Effector memory CD8-positive, alpha-beta T cell (primary cell): ENCODE results near the gene BAZ2B.
"Not testable (repeated sequence)": the region's sequence is repeated elsewhere in the genome, so short reads cannot be mapped to it uniquely, and the experiment has no call there.

ENCODE experiments used
- ATAC-seq: fragments of 150-1000 bp; cut with Tn5 transposase; replicated peaks from 2 replicates; pipeline ENCODE4 v1.10.0; 2021; ENCODE audit warnings: mild to moderate bottlenecking, moderate library complexity
- DNase-seq, 3 experiments: peaks; one replicate each; pipeline ENCODE4 v3.0.0; 2021
- H3K27ac Mint-ChIP-seq, 2 donors: one replicate each; pipeline ENCODE4 v1.8.0; 2022; ENCODE audit warnings: mild to moderate bottlenecking in 2 of 2, mixed read lengths in 2 of 2, moderate library complexity in 2 of 2
- H3K27me3 Mint-ChIP-seq, 2 donors: one replicate each; pipeline ENCODE4 v1.8.0; 2022; ENCODE audit warnings: mixed read lengths in 2 of 2
- H3K36me3 Mint-ChIP-seq: one replicate; pipeline ENCODE4 v1.8.0; 2022; ENCODE audit warnings: mild to moderate bottlenecking, moderate library complexity, mixed read lengths; ENCODE audit not compliant: insufficient read depth
- H3K4me1 Mint-ChIP-seq, 2 donors: one replicate each; pipeline ENCODE4 v1.8.0; 2022; ENCODE audit warnings: low read depth in 2 of 2, mixed read lengths in 2 of 2
- H3K4me3 Mint-ChIP-seq, 2 donors: one replicate each; pipeline ENCODE4 v1.8.0; 2022; ENCODE audit warnings: mild to moderate bottlenecking in 2 of 2, mixed read lengths in 2 of 2, moderate library complexity in 2 of 2
- H3K9me3 Mint-ChIP-seq, 2 donors: one replicate each; pipeline ENCODE4 v1.8.0; 2022; ENCODE audit warnings: mixed read lengths in 2 of 2

The BAZ2B gene

DNA sequence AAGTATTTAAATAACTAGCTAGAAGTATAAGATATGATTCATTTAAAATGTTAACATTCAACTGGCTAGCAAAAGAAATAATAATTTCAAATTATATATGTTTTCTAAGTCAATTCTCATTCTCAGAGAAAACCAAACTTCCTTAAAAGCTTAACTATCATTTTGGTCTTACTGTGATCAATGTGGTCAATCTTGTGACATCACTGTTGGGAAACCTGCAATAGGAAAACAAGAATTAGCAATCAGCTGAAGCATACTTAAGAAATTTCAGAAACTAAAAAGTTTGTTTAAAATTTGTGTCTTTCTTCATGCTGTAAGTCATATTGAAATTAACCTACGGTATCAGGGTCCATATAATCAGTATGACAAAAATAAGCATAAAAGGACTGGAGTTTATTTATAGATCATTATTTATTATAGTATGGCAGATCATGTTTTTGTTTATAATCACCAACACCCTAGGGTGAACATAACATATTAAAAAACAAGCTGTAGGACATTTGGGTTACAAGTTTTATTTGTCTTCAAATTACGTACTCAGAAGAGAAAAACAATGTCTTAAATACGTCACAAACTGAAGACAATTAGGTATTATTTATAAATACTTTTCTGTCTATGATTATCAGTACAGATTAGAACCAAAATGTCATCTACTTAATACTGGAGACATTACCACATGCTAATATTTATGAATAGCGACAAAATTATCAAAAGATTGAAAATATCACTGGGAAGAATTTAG is 60.5 kb downstream of the BAZ2B start:
- H3K4me1 Mint-ChIP-seq: no peaks in the 10 kb centered on the region
- no peaks in the 10 kb centered on the region for H3K27me3 Mint-ChIP-seq
- H3K27ac Mint-ChIP-seq: no peak overlapping the region
- no peaks in the 10 kb centered on the region for H3K36me3 Mint-ChIP-seq
- H3K9me3 Mint-ChIP-seq: no peaks in the 10 kb centered on the region
- ATAC-seq (no peak), DNase-seq (no peak)
- no peak overlapping the region for H3K4me3 Mint-ChIP-seq

- H3K36me3 Mint-ChIP-seq: no peaks in the 10 kb centered on the region
- H3K9me3 Mint-ChIP-seq: no peaks in the 10 kb centered on the region
- H3K27me3 Mint-ChIP-seq: no peaks in the 10 kb centered on the region
- DNase-seq (no peak), ATAC-seq (no peak)
- no peaks in the 10 kb centered on the region for H3K4me1 Mint-ChIP-seq
- H3K4me3 Mint-ChIP-seq: no peak overlapping the region
- no peak overlapping the region for H3K27ac Mint-ChIP-seq
Measured at GRCh38 chr2:159553727-159554126, 62.6 kb downstream of the BAZ2B start.

DNA sequence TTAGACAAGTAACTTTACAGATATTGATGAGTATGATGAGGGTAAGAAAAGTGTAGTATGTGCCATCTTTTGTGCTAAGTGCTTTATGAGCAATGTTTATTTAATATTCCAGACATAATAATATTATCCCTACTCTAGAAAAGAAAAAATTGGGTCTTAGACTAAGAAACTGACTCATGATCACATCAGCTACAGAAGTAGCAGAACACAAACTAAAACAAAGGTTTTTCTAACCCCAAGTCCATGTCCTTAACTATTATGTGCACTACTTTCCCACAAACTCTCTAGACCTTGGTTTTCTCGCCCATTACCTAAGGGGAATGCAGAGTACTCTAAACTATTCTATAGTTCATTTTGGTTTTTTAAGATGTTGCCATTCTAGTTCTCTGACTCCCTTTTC is 64.5 kb downstream of the BAZ2B start:
- H3K27me3 Mint-ChIP-seq: no peaks in the 10 kb centered on the region
- H3K4me1 Mint-ChIP-seq: no peaks in the 10 kb centered on the region
- H3K9me3 Mint-ChIP-seq: no peaks in the 10 kb centered on the region
- ATAC-seq (no peak), DNase-seq (no peak)
- no peak overlapping the region for H3K27ac Mint-ChIP-seq
- no peak overlapping the region for H3K4me3 Mint-ChIP-seq
- no peaks in the 10 kb centered on the region for H3K36me3 Mint-ChIP-seq

DNA sequence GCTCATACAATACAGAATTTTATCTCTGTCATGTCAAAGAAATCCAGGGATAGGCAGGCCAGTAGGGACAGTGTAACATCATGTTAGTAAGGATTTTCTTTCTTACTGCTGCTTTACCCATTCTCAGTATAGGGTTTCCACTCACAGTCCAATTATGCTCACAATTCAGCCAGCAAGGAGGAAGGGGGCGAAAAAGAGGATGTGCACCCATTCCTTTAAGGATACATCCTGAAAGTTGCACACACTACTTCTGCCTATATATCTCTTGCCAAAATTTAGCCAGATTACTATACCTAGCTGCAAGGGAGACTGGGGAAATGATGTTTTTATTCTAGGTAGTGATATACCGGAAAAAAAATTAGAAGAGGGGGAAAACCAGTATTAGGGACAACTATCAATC is 66.1 kb downstream of the BAZ2B start:
- H3K4me1 Mint-ChIP-seq: no peaks in the 10 kb centered on the region
- no peaks in the 10 kb centered on the region for H3K9me3 Mint-ChIP-seq
- H3K36me3 Mint-ChIP-seq: no peaks in the 10 kb centered on the region
- no peak for ATAC-seq
- H3K27me3 Mint-ChIP-seq: no peaks in the 10 kb centered on the region
- no peak overlapping the region for H3K4me3 Mint-ChIP-seq
- no peak for DNase-seq
- H3K27ac Mint-ChIP-seq: no peak overlapping the region

GRCh38 chr2:159549234-159549633 is 67.1 kb downstream of the BAZ2B start:
- Mint-ChIP-seq H3K27ac (no peak overlapping the region), H3K9me3 (no peaks in the 10 kb centered on the region)

DNA sequence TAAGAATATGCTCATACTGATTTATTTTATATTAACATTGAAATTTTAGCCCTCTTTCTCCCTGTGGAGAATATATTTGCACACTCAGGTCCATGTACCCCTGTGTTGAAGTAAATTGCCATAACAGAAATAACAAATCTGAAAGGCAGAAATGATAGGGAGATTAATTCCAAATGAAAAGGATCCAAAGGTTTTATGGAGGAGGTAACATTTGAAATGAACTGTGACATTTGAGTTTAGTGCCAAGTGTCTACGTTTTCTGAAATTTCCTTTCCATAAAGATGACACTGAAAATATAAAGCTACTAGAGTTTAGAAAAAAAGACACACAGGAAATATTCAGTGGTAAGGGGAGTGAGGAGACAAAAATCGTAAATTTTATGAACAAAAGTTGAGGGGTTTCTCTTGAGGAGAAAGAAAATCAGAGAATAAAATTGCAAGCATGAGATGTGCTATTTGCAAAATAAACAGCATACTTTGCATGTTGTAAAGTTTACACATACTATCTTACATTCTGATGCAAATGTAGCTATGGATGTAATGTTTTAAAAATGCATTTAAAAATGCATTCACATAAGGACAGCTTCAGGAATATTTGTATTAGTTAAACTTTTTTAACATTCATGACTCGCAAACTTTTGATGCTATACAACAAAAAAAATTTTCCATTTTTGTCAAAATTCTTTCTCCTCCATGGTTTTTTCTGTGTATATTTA is 69.5 kb downstream of the BAZ2B start:
- Mint-ChIP-seq H3K27ac (peak overlapping the region in 1 of 2 donors; percentile 32), H3K4me1 (no peaks in the 10 kb centered on the region), H3K9me3 (peaks cover 3 to 4% of the 10 kb centered on the region in 2 donors), H3K27me3 (no peaks in the 10 kb centered on the region), H3K36me3 (no peaks in the 10 kb centered on the region), H3K4me3 (no peak overlapping the region)
- DNase-seq: no peak
- ATAC-seq: no peak

More at GRCh38 chr2:159549234-159549633, 67.1 kb downstream of the BAZ2B start:
- Mint-ChIP-seq H3K36me3 (no peaks in the 10 kb centered on the region), H3K4me3 (no peak overlapping the region), H3K27me3 (no peaks in the 10 kb centered on the region), H3K4me1 (no peaks in the 10 kb centered on the region)
- DNase-seq: no peak
- no peak for ATAC-seq

DNA sequence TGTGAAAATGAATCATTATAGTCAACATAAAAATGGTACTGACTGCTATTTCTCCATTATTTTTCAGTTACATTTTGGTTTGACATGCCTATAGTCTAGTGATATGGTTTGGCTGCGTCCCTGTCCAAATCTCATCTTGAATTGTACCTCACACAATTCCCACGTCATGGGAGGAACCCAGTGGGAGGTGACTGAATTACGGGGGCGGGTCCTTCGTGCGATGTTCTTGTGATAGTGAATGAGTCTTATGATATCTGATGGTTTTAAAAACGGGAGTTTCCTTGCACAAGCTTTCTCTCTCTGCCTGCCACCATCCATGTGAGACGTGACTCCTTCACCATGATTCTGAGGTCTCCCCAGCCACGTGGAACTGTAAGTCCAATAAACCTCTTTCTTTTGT is 70.3 kb downstream of the BAZ2B start:
- ATAC-seq (no peak), DNase-seq (no peak)
- Mint-ChIP-seq H3K27ac (no peak overlapping the region), H3K4me1 (no peaks in the 10 kb centered on the region), H3K27me3 (no peaks in the 10 kb centered on the region), H3K36me3 (no peaks in the 10 kb centered on the region), H3K9me3 (peaks cover 7% of the 10 kb centered on the region in 2 donors), H3K4me3 (no peak overlapping the region)

DNA sequence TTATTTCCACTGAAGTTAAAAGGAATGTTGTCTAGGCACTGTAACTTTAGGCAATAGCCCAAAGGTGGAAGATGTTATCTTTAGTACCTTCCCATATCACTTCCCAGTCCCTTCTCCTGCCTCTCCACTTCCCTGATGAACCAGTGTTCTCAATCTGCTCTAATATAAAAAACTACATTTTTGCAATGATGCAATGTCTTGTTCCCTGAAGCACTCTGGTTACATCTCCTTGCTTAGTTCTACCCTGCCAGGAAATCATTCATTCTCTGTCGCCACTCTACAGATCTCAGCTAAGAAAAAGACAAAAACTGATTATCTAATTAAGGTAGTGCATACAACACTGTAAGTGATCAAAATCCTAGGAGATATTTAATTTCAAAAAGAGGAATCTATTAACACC is 71.3 kb downstream of the BAZ2B start:
- Mint-ChIP-seq H3K27ac (no peak overlapping the region), H3K9me3 (peaks cover 7% of the 10 kb centered on the region in 2 donors), H3K36me3 (no peaks in the 10 kb centered on the region), H3K27me3 (no peaks in the 10 kb centered on the region), H3K4me1 (no peaks in the 10 kb centered on the region), H3K4me3 (no peak overlapping the region)
- DNase-seq (no peak), ATAC-seq (no peak)

GRCh38 chr2:159542101-159542500 is 74.2 kb downstream of the BAZ2B start:
- no peak overlapping the region for H3K27ac Mint-ChIP-seq
- ATAC-seq (no peak), DNase-seq (no peak)
- H3K27me3 Mint-ChIP-seq: no peaks in the 10 kb centered on the region
- no peaks in the 10 kb centered on the region for H3K36me3 Mint-ChIP-seq
- H3K4me3 Mint-ChIP-seq: no peak overlapping the region
- peaks cover 7% of the 10 kb centered on the region in 2 donors for H3K9me3 Mint-ChIP-seq
- H3K4me1 Mint-ChIP-seq: no peaks in the 10 kb centered on the region

- H3K4me3 Mint-ChIP-seq: no peak overlapping the region
- no peak for DNase-seq
- ATAC-seq: no peak
- H3K27me3 Mint-ChIP-seq: no peaks in the 10 kb centered on the region
- peaks cover 7% of the 10 kb centered on the region in 2 donors for H3K9me3 Mint-ChIP-seq
- no peaks in the 10 kb centered on the region for H3K4me1 Mint-ChIP-seq
- no peak overlapping the region for H3K27ac Mint-ChIP-seq
- H3K36me3 Mint-ChIP-seq: no peaks in the 10 kb centered on the region
Measured at GRCh38 chr2:159539701-159540100, 76.6 kb downstream of the BAZ2B start.

DNA sequence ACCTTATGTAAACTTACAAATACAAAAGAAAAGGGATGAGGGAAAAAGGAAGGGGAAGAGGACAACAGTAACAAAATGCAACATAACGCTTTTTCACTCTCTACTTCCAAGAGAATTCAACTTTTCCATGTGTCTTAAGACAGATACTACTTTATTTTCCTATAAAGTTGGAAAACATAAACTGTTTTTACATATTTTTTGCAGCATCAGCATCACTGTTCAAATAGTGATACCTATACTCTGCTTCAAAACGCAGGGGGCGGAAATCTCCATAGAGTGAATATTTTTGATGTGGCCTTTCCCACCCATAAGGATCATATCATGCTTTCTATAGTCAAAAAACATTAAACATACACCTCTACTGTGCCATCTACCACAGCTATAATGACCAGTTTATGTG is 77.5 kb downstream of the BAZ2B start:
- no peak overlapping the region for H3K27ac Mint-ChIP-seq
- H3K4me1 Mint-ChIP-seq: no peaks in the 10 kb centered on the region
- H3K4me3 Mint-ChIP-seq: no peak overlapping the region
- no peaks in the 10 kb centered on the region for H3K27me3 Mint-ChIP-seq
- peaks cover 7% of the 10 kb centered on the region in 2 donors for H3K9me3 Mint-ChIP-seq
- DNase-seq (no peak), ATAC-seq (no peak)
- H3K36me3 Mint-ChIP-seq: peaks cover 2% of the 10 kb centered on the region

DNA sequence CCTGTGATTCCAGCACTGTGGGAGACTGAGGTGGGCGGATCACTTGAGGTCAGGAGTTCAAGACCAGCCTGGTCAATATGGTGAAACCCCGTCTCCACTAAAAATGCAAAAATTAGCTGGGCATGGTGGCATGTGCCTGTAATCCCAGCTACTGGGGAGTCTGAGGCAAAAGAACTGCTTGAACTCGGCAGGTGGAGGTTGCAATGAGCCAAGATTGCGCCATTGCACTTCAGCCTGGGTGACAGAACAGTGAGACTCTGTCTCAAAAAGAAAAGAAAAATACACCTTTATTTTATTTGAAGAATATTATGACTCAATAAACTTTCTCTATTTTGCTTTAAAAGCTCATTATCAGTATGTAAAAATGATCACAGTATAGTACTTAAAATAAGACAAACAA is 81.1 kb downstream of the BAZ2B start:
- not testable (repeated sequence) for DNase-seq, H3K4me1 Mint-ChIP-seq, H3K27ac Mint-ChIP-seq, H3K4me3 Mint-ChIP-seq, ATAC-seq, H3K36me3 Mint-ChIP-seq, H3K9me3 Mint-ChIP-seq, H3K27me3 Mint-ChIP-seq

- Mint-ChIP-seq H3K27me3 (no peaks in the 10 kb centered on the region), H3K4me3 (no peak overlapping the region), H3K27ac (no peak overlapping the region), H3K36me3 (peaks cover 2% of the 10 kb centered on the region), H3K9me3 (no peaks in the 10 kb centered on the region), H3K4me1 (no peaks in the 10 kb centered on the region)
- no peak for DNase-seq
- no peak for ATAC-seq
Measured at GRCh38 chr2:159531475-159531874, 84.9 kb downstream of the BAZ2B start.

DNA sequence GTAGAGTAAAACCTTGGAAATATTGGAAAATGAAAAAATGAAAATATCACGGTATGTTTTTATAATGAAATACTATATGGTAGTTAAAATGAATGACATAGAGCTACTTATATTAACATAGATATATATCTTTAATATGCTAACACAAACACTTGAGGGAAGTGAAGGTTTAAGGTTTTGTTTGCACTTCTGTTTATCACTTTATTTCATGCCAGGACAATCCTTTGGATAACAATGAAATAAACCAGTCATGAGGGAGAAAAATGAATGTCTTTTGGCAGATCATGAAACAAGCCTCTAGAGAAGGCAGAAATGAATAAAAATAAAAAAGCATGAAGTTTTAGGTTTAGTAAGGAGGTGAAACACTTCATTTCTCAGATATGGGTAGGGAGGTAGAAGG is 89.9 kb downstream of the BAZ2B start:
- Mint-ChIP-seq H3K36me3 (no peaks in the 10 kb centered on the region), H3K4me3 (no peak overlapping the region), H3K4me1 (no peaks in the 10 kb centered on the region), H3K9me3 (no peaks in the 10 kb centered on the region), H3K27me3 (no peaks in the 10 kb centered on the region), H3K27ac (no peak overlapping the region)
- DNase-seq: no peak
- no peak for ATAC-seq
